ENCODE measurements around the gene CALN1.
"Not testable (repeated sequence)": the region's sequence is repeated elsewhere in the genome, so short reads cannot be mapped to it uniquely, and the experiment has no call there.

Gene CALN1

GRCh38 chr7:71976645-71977044 lies 435.5 kb downstream of the CALN1 start:
- no peak for DNase-seq (ENCODE audit: low spot score)

- no peak for DNase-seq (ENCODE audit: low spot score)
These were observed 437.5 kb downstream of the CALN1 start for GRCh38 chr7:71974611-71975010.

GRCh38 chr7:71972534-71972933 lies 439.6 kb downstream of the CALN1 start:
- DNase-seq (ENCODE audit: low spot score): no peak

GRCh38 chr7:71970725-71971124 lies 441.4 kb downstream of the CALN1 start:
- DNase-seq (ENCODE audit: low spot score): no peak

- DNase-seq (ENCODE audit: low spot score): no peak
These were observed 449.5 kb downstream of the CALN1 start for GRCh38 chr7:71962636-71963035.

GRCh38 chr7:71961283-71961682 lies 450.9 kb downstream of the CALN1 start:
- no peak for DNase-seq (ENCODE audit: low spot score)

- no peak for DNase-seq (ENCODE audit: low spot score)
These were observed 470.0 kb downstream of the CALN1 start for GRCh38 chr7:71942115-71942514.

- DNase-seq (ENCODE audit: low spot score): no peak
These were observed 474.2 kb downstream of the CALN1 start for GRCh38 chr7:71937840-71938371.

- DNase-seq (ENCODE audit: low spot score): no peak
These were observed 476.5 kb downstream of the CALN1 start for GRCh38 chr7:71935674-71936073.

GRCh38 chr7:71933426-71933825 lies 478.7 kb downstream of the CALN1 start:
- no peak for DNase-seq (ENCODE audit: low spot score)

- no peak for DNase-seq (ENCODE audit: low spot score)
These were observed 486.5 kb downstream of the CALN1 start for GRCh38 chr7:71925663-71926062.

GRCh38 chr7:71914204-71914603 lies 497.9 kb downstream of the CALN1 start:
- not testable (repeated sequence) for DNase-seq (ENCODE audit: low spot score)

- DNase-seq (ENCODE audit: low spot score): no peak
These were observed 499.7 kb downstream of the CALN1 start for GRCh38 chr7:71912476-71912875.

GRCh38 chr7:71911051-71911450 lies 501.1 kb downstream of the CALN1 start:
- no peak for DNase-seq (ENCODE audit: low spot score)

- DNase-seq (ENCODE audit: low spot score): no peak
These were observed 506.3 kb downstream of the CALN1 start for GRCh38 chr7:71905821-71906220.

- DNase-seq (ENCODE audit: low spot score): no peak
These were observed 507.7 kb downstream of the CALN1 start for GRCh38 chr7:71904484-71904883.

GRCh38 chr7:71900556-71900955 lies 511.6 kb downstream of the CALN1 start:
- no peak for DNase-seq (ENCODE audit: low spot score)

GRCh38 chr7:71896535-71896934 lies 515.6 kb downstream of the CALN1 start:
- DNase-seq (ENCODE audit: low spot score): no peak

GRCh38 chr7:71886046-71886445 lies 526.1 kb downstream of the CALN1 start:
- no peak for DNase-seq (ENCODE audit: low spot score)

GRCh38 chr7:71885487-71885886 lies 526.7 kb downstream of the CALN1 start:
- DNase-seq (ENCODE audit: low spot score): no peak

GRCh38 chr7:71883415-71883814 lies 528.7 kb downstream of the CALN1 start:
- DNase-seq (ENCODE audit: low spot score): no peak

- no peak for DNase-seq (ENCODE audit: low spot score)
These were observed 540.7 kb downstream of the CALN1 start for GRCh38 chr7:71871446-71871845.

GRCh38 chr7:71870812-71871211 lies 541.3 kb downstream of the CALN1 start:
- no peak for DNase-seq (ENCODE audit: low spot score)

- no peak for DNase-seq (ENCODE audit: low spot score)
These were observed 543.3 kb downstream of the CALN1 start for GRCh38 chr7:71868797-71869196.

GRCh38 chr7:71867626-71868025 lies 544.5 kb downstream of the CALN1 start:
- no peak for DNase-seq (ENCODE audit: low spot score)
